ENCODE measurements around the gene HOXB3. TPM values are rescaled to one million over a fixed set of nuclear protein-coding genes. Genes with fewer than 3 reads are reported as not detected.
A peak's percentile ranks its signal among the peaks of the same experiment; 100 is the strongest.
"Not testable (repeated sequence)": the region's sequence is repeated elsewhere in the genome, so short reads cannot be mapped to it uniquely, and the experiment has no call there.

The HOXB3 gene
- polyA plus RNA-seq, 1 donor, result 30.8 TPM

GRCh38 chr17:48541577-48542113 is 48.4 kb downstream of the HOXB3 start:
- no peaks in the 10 kb centered on the region for H3K36me3 ChIP-seq (ENCODE audit: control insufficient read depth, insufficient read depth, low read length)
- H3K4me1 ChIP-seq (ENCODE audit: control insufficient read depth, insufficient read depth, low read length), result peaks cover 13% of the 10 kb centered on the region
- DNase-seq, result peak in 1 of 2 donors; percentile 49
- peaks cover 7% of the 10 kb centered on the region for H3K9me3 ChIP-seq (ENCODE audit: control insufficient read depth, low read depth, low read length)
- WGBS (ENCODE audit: insufficient coverage, low lambda C conversion rate), result no CpG with 5 or more reads among the region's 36 CpGs
- peak overlapping the region; percentile 90 for H3K27ac ChIP-seq (ENCODE audit: low read length)
- peaks cover 73% of the 10 kb centered on the region for H3K27me3 ChIP-seq (ENCODE audit: control insufficient read depth, insufficient read depth, low read length)
- H3K4me3 ChIP-seq (ENCODE audit: low read length), result peak overlapping the region; percentile 70

- peaks cover 13% of the 10 kb centered on the region for H3K4me1 ChIP-seq (ENCODE audit: control insufficient read depth, insufficient read depth, low read length)
- peak overlapping the region; percentile 90 for H3K27ac ChIP-seq (ENCODE audit: low read length)
- peaks cover 7% of the 10 kb centered on the region for H3K9me3 ChIP-seq (ENCODE audit: control insufficient read depth, low read depth, low read length)
- peak overlapping the region; percentile 70 for H3K4me3 ChIP-seq (ENCODE audit: low read length)
- no CpG with 5 or more reads among the region's 12 CpGs for WGBS (ENCODE audit: insufficient coverage, low lambda C conversion rate)
- no peak for DNase-seq
- no peaks in the 10 kb centered on the region for H3K36me3 ChIP-seq (ENCODE audit: control insufficient read depth, insufficient read depth, low read length)
- peaks cover 67% of the 10 kb centered on the region for H3K27me3 ChIP-seq (ENCODE audit: control insufficient read depth, insufficient read depth, low read length)
Observed at GRCh38 chr17:48541036-48541576, 48.9 kb downstream of the HOXB3 start.

- no peak overlapping the region for H3K27ac ChIP-seq (ENCODE audit: low read length)
- WGBS (ENCODE audit: insufficient coverage, low lambda C conversion rate), result no CpG with 5 or more reads among the region's 1 CpG
- H3K27me3 ChIP-seq (ENCODE audit: control insufficient read depth, insufficient read depth, low read length), result peaks cover 60% of the 10 kb centered on the region
Observed at GRCh38 chr17:48540213-48540612, 49.8 kb downstream of the HOXB3 start.

GRCh38 chr17:48539177-48539576 is 50.9 kb downstream of the HOXB3 start:
- Histone ChIP-seq H3K36me3 (ENCODE audit: control insufficient read depth, insufficient read depth, low read length) (no peaks in the 10 kb centered on the region), H3K4me3 (ENCODE audit: low read length) (no peak overlapping the region), H3K9me3 (ENCODE audit: control insufficient read depth, low read depth, low read length) (peaks cover 4% of the 10 kb centered on the region), H3K27me3 (ENCODE audit: control insufficient read depth, insufficient read depth, low read length) (peaks cover 51% of the 10 kb centered on the region), H3K27ac (ENCODE audit: low read length) (no peak overlapping the region), H3K4me1 (ENCODE audit: control insufficient read depth, insufficient read depth, low read length) (peaks cover 5% of the 10 kb centered on the region)
- no CpG with 5 or more reads among the region's 4 CpGs for WGBS (ENCODE audit: insufficient coverage, low lambda C conversion rate)
- no peak for DNase-seq

More at GRCh38 chr17:48540213-48540612, 49.8 kb downstream of the HOXB3 start:
- Histone ChIP-seq H3K4me3 (ENCODE audit: low read length) (no peak overlapping the region), H3K4me1 (ENCODE audit: control insufficient read depth, insufficient read depth, low read length) (peaks cover 7% of the 10 kb centered on the region), H3K9me3 (ENCODE audit: control insufficient read depth, low read depth, low read length) (peaks cover 7% of the 10 kb centered on the region), H3K36me3 (ENCODE audit: control insufficient read depth, insufficient read depth, low read length) (no peaks in the 10 kb centered on the region)
- no peak for DNase-seq

- Histone ChIP-seq H3K4me3 (ENCODE audit: low read length) (no peak overlapping the region), H3K4me1 (ENCODE audit: control insufficient read depth, insufficient read depth, low read length) (peaks cover 5% of the 10 kb centered on the region), H3K9me3 (ENCODE audit: control insufficient read depth, low read depth, low read length) (peaks cover 4% of the 10 kb centered on the region), H3K27me3 (ENCODE audit: control insufficient read depth, insufficient read depth, low read length) (peaks cover 38% of the 10 kb centered on the region), H3K36me3 (ENCODE audit: control insufficient read depth, insufficient read depth, low read length) (no peaks in the 10 kb centered on the region), H3K27ac (ENCODE audit: low read length) (no peak overlapping the region)
- DNase-seq, result no peak
- WGBS (ENCODE audit: insufficient coverage, low lambda C conversion rate), result no CpG with 5 or more reads among the region's 3 CpGs
Observed at GRCh38 chr17:48537316-48537715, 52.7 kb downstream of the HOXB3 start.

GRCh38 chr17:48535793-48536559 is 54.1 kb downstream of the HOXB3 start:
- no CpG with 5 or more reads among the region's 9 CpGs for WGBS (ENCODE audit: insufficient coverage, low lambda C conversion rate)
- DNase-seq; H3K9me3 ChIP-seq (ENCODE audit: control insufficient read depth, low read depth, low read length); H3K4me3 ChIP-seq (ENCODE audit: low read length); H3K4me1 ChIP-seq (ENCODE audit: control insufficient read depth, insufficient read depth, low read length); H3K36me3 ChIP-seq (ENCODE audit: control insufficient read depth, insufficient read depth, low read length); H3K27ac ChIP-seq (ENCODE audit: low read length): not testable (repeated sequence)
- peaks cover 31% of the 10 kb centered on the region for H3K27me3 ChIP-seq (ENCODE audit: control insufficient read depth, insufficient read depth, low read length)

- Histone ChIP-seq H3K4me3 (ENCODE audit: low read length) (no peak overlapping the region), H3K9me3 (ENCODE audit: control insufficient read depth, low read depth, low read length) (no peaks in the 10 kb centered on the region), H3K27ac (ENCODE audit: low read length) (no peak overlapping the region), H3K27me3 (ENCODE audit: control insufficient read depth, insufficient read depth, low read length) (peaks cover 40% of the 10 kb centered on the region), H3K36me3 (ENCODE audit: control insufficient read depth, insufficient read depth, low read length) (no peaks in the 10 kb centered on the region), H3K4me1 (ENCODE audit: control insufficient read depth, insufficient read depth, low read length) (no peaks in the 10 kb centered on the region)
- 80% methylated on average over 1 of the region's 8 CpGs for WGBS (ENCODE audit: insufficient coverage, low lambda C conversion rate)
- DNase-seq, result no peak
Observed at GRCh38 chr17:48532261-48532660, 57.8 kb downstream of the HOXB3 start.

GRCh38 chr17:48530887-48531272 is 59.2 kb downstream of the HOXB3 start, which contains the start of gene HOXB1:
TSS of gene HOXB1 (minus strand) at chr17:48531011. CDS start at chr17:48530904, 107 bp downstream.
- no peaks in the 10 kb centered on the region for H3K9me3 ChIP-seq (ENCODE audit: control insufficient read depth, low read depth, low read length)
- H3K36me3 ChIP-seq (ENCODE audit: control insufficient read depth, insufficient read depth, low read length), result no peaks in the 10 kb centered on the region
- peaks cover 3% of the 10 kb centered on the region for H3K4me1 ChIP-seq (ENCODE audit: control insufficient read depth, insufficient read depth, low read length)
- no peak within 1 kb of the TSS for H3K4me3 ChIP-seq (ENCODE audit: low read length)
- WGBS (ENCODE audit: insufficient coverage, low lambda C conversion rate), result no CpG with 5 or more reads among the region's 15 CpGs
- DNase-seq, result no peak
- H3K27me3 ChIP-seq (ENCODE audit: control insufficient read depth, insufficient read depth, low read length), result peaks cover 53% of the 10 kb centered on the region
- H3K27ac ChIP-seq (ENCODE audit: low read length), result no peak within 1 kb of the TSS

- DNase-seq, result no peak
- Histone ChIP-seq H3K4me1 (ENCODE audit: control insufficient read depth, insufficient read depth, low read length) (peaks cover 3% of the 10 kb centered on the region), H3K4me3 (ENCODE audit: low read length) (no peak overlapping the region), H3K27ac (ENCODE audit: low read length) (no peak overlapping the region), H3K27me3 (ENCODE audit: control insufficient read depth, insufficient read depth, low read length) (peaks cover 58% of the 10 kb centered on the region), H3K36me3 (ENCODE audit: control insufficient read depth, insufficient read depth, low read length) (no peaks in the 10 kb centered on the region), H3K9me3 (ENCODE audit: control insufficient read depth, low read depth, low read length) (no peaks in the 10 kb centered on the region)
- no CpG with 5 or more reads among the region's 37 CpGs for whole genome bisulfite sequencing (ENCODE audit: insufficient coverage, low lambda C conversion rate)
Observed at GRCh38 chr17:48530208-48530886, 59.7 kb downstream of the HOXB3 start.

- Histone ChIP-seq H3K27me3 (ENCODE audit: control insufficient read depth, insufficient read depth, low read length) (peaks cover 63% of the 10 kb centered on the region), H3K9me3 (ENCODE audit: control insufficient read depth, low read depth, low read length) (no peaks in the 10 kb centered on the region), H3K4me1 (ENCODE audit: control insufficient read depth, insufficient read depth, low read length) (peaks cover 3% of the 10 kb centered on the region), H3K36me3 (ENCODE audit: control insufficient read depth, insufficient read depth, low read length) (no peaks in the 10 kb centered on the region), H3K27ac (ENCODE audit: low read length) (no peak overlapping the region), H3K4me3 (ENCODE audit: low read length) (no peak overlapping the region)
- DNase-seq, result no peak
- WGBS (ENCODE audit: insufficient coverage, low lambda C conversion rate), result no CpG with 5 or more reads among the region's 11 CpGs
Observed at GRCh38 chr17:48529683-48530009, 60.4 kb downstream of the HOXB3 start.

All from large intestine (tissue), 3 donors.